ENCODE results near the gene PKP2.

- TF ChIP-seq CTCF (IDR thresholded peaks at IDR 0.05; ENCODE audit: low read depth, low read length, poor library complexity, severe bottlenecking): no peak
- no peak for TF ChIP-seq EZH2phosphoT487 (IDR thresholded peaks at IDR 0.05; ENCODE audit: borderline replicate concordance, low read length)
Observed at GRCh38 chr12:32846053-32846452, 50.5 kb downstream of the PKP2 start.
